HG03097 (cell line): ENCODE data around the gene SLC3A2.

Experiments used
- ATAC-seq: cut with Tn5 transposase; IDR thresholded peaks from one replicate; pipeline ENCODE4 v1.9.1; 2021; ENCODE audit not compliant: unreplicated experiment, low FRiP score

The SLC3A2 gene

GRCh38 chr11:62879235-62879978, 1.3 kb upstream of the SLC3A2 start:
- ATAC-seq: no peak

GRCh38 chr11:62880231-62880802, 379 bp upstream of the SLC3A2 start:
- peak; percentile 2 for ATAC-seq

GRCh38 chr11:62881579-62882430, 1.1 kb downstream of the SLC3A2 start:
- ATAC-seq: peak; percentile 29

DNA sequence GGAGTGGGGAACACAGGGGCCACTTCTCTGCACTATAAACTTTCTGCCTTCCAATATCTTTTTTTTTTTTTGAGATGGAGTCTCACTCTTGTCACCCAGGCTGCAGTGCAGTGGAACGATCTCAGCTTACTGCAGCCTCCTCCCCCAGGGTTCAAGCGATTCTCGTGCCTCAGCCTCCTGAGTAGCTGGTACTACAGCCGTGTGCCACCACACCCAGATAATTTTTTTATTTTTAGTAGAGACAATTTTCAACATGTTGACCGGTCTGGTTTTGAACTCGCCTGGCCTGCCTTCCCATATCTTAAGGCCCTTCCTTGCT, 1.7 kb downstream of the SLC3A2 start:
- ATAC-seq: no peak

GRCh38 chr11:62882788-62883501, 2.2 kb downstream of the SLC3A2 start:
- ATAC-seq: no peak

DNA sequence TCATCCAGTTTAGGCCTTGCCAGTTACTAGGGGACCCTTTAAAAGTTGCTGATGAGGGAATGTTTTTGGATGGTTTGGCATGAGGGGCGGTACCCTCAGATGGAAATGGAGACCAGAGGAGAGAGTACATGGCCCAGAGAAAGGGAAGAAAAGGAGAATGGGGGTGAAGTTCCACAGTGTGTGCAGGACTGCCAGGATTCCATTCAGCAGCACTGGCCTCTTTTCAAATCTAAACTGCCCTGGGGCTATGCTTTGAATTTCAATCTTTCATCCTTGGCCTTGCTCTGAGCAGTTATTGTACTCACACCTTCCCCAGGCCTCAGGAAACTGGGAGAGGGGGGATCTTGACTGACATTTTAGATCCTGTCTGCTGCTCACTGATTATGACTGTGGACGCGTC, 3.0 kb downstream of the SLC3A2 start:
- no peak for ATAC-seq

DNA sequence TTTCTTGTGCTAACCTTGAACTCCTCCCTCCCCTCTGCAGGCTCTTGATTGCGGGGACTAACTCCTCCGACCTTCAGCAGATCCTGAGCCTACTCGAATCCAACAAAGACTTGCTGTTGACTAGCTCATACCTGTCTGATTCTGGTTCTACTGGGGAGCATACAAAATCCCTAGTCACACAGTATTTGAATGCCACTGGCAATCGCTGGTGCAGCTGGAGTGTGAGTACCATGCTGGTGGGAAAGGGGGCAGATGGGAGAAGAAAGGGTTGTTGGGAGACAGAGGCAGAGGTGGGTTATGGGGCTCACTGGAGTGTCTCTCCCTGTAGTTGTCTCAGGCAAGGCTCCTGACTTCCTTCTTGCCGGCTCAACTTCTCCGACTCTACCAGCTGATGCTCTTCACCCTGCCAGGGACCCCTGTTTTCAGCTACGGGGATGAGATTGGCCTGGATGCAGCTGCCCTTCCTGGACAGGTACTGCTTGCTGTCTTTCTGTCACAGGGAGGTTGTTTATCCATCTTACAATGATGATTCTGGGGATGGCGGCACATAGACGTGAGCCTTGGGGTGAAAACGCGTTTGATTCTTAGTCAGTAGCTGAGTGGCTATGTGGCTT, 4.5 kb downstream of the SLC3A2 start:
- no peak for ATAC-seq

GRCh38 chr11:62888406-62888805, 7.7 kb downstream of the SLC3A2 start:
- no peak for ATAC-seq

- no peak for ATAC-seq
These were observed 8.4 kb downstream of the SLC3A2 start for GRCh38 chr11:62889126-62889483.

DNA sequence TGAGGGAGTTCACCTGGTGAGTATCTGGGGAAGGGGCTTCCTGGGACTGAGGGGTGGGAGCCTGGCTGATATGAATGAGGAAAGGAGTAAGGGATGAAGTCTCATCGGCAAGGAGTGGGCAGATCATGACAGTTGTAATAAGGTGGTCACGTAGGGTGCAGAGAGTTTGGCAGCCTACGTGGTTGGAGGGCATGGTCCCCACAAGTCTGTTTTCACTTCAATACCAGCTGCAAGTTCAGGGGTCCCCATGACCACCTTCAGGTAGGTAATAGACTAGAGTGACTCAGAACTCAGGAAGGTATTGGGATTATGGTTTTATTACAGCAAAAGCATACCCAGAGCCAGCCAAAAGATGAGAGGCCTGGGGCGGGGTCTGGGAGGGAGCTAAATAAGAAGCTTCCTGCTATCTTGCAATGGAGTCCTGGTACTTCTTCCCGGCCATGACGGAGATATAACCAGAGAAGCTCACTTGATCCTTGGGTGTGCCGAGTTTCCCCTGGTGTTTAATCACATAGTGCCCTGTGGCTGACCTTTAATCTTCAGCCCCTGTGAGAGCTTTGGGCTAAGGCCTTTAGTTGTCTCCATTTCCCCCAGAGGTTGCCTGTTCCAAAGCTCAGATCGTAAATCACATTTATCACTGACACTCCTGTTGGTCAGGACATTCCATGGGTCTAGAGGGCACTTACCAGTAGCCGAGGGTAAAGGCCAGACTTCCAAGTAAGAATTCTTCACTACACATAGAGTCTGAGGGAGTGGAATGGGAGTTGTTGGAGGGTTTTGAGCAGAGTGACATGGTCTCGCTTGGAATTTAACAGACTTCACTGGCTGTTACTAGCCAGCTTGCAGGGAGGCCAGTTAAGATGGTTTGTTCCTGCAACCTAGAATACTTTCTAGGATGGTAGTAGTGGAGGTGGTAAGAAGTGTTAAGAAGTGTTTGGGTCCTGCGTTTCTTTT, 9.1 kb downstream of the SLC3A2 start:
- no peak for ATAC-seq

DNA sequence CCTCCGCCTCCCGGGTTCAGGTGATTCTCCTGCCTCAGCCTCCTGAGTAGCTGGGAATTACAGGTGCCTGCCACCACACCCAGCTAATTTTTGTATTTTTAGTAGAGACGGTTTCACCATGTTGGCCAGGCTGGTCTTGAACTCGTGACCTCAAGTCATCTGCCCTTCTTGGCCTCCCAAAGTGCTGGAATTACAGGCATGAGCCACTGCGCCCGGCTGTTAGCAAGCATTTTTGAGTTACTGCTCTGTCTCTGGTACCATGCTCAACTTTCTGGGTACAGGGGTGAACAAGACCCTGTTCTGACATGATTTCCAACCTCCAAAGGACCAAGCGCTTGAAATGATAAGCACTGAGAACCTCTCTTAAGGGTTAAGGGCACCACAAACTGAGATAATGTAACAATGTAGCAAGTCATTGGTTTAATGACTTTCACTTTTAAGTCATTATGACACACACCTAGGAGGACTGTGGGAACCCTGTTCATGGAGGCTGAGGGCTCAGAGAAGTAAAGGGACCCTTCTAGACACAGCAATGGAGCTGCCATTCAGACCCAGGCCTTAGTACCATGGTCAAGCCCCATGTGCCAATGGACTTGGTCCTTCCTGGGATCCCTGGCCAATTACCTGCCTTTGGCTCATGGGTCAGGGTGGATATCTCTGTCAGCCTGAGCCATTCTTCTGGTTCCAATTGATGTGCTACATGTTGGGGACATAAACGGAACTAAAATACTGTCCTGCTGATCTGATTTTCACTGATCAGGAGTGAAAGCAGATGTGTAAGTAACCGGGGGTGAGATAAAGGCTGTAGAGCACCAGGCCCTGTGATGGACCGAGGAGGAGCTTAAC, 11.6 kb downstream of the SLC3A2 start:
- ATAC-seq: no peak

DNA sequence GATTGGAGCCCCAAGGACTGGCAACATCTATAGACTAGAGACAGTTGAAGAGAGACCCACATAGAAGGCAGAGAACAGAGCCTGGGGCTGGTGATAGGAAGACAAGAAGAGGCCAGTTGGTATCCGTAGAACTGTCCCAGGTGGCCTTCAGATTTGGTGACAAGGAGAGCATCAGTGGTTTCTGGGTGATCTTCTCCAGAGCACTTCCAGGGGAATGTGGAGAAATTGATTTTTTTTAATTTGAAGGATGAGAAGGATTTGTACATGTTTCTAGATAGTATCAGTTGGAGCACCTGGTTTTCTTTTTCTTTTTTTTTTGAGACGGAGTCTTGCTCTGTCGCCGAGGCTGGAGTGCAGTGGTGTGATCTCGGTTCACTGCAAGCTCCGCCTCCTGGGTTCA, 14.8 kb downstream of the SLC3A2 start:
- no peak for ATAC-seq

- ATAC-seq: no peak
These were observed 15.4 kb downstream of the SLC3A2 start for GRCh38 chr11:62896049-62896448.

DNA sequence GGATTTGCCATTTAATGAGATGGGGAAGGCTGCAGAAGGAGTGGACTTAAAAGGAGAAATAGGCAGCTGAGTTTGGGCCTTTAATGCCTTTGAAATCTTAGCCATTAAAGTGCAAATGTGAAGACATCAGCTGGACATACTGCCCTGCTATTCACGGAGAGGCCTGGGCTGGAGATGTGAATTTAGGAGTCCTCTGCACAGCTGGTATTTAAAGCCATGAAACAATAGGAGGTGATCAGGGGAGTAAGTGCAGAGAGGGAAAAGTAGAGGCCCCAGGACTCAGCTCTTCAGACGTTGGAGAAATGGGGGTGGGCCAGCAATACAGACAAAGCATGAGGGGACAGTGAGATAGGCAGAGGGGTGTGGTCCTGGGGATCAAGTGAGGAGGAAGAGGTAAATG, 16.6 kb downstream of the SLC3A2 start:
- no peak for ATAC-seq

DNA sequence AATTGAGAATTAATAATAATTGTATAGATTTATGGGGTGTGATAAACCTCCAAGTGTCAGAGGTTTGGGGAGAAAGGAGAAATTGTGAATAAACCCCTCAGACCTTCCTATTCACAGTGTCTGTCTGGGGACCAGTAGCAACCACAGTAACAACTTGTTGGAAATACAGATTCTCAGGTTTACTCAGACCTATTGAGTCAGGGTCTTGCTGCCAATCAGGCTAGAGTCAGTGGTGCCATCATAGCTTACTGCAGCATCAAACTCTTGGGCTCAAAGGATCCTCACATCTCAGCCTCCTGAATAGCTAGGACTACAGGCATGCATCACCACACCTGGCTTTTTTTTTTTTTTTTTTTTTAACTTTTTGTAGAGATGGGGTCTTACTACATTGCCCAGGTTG, 17.3 kb downstream of the SLC3A2 start:
- no peak for ATAC-seq

- ATAC-seq: no peak
These were observed 22.2 kb downstream of the SLC3A2 start for GRCh38 chr11:62902932-62903331.

- ATAC-seq: no peak
These were observed 24.6 kb downstream of the SLC3A2 start for GRCh38 chr11:62905296-62905695.

DNA sequence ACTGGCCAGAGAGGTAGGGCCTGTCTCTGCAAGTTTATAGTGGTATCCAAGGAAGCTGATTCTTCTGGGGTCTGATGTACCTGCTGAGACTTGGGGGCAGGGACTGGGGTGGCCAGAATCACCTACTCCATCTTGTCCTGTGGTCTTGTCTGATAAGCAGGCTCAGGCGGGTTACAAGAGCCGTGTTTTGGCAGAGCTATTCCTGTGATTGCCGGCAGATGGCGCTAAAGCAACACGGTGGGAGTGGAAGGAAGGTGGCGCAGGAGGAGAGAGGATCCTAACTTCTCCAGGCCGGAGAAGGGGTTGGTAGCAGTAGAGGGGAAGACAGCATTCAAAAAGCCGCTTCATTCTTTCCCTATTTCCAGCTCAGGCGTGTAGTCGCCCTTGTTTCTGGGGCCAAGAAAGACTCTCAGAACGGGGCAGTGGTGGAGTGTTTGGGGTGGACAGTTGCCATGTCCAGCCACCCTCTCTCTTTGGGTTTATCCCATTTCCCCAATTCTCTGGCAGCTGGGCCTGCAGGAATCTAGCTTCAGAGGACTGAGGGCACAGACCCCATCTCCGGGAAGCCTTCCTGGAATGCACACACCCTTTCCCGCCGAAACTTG, 25.3 kb downstream of the SLC3A2 start:
- ATAC-seq: no peak
